Mucosa of gallbladder (tissue), 1 donor: ENCODE results near the gene PCDH9. TPM values are rescaled to one million over a fixed set of nuclear protein-coding genes. Genes with fewer than 3 reads are reported as not detected.
A peak's percentile ranks its signal among the peaks of the same experiment; 100 is the strongest.

Experiments
- DNase-seq: peaks from one replicate; pipeline ENCODE4 v3.0.0-alpha.2; 2020; ENCODE audit warnings: low spot score
- total RNA-seq: library from RNA; stranded (reverse); gene quantifications from one replicate; pipeline ENCODE4 v1.2.1, GENCODE V29; 2021
- donor health status: DM: no; HTN: no; CAD: no.

The PCDH9 gene
- total RNA-seq, 1 donor from 2014 or later, result 9.0 TPM

GRCh38 chr13:66840621-66841020, 389.5 kb downstream of the PCDH9 start:
- no peak for DNase-seq

GRCh38 chr13:66837246-66837645, 392.9 kb downstream of the PCDH9 start:
- DNase-seq, result no peak

GRCh38 chr13:66835040-66835628, 395.0 kb downstream of the PCDH9 start:
- DNase-seq, result peak; percentile 54

GRCh38 chr13:66830940-66831716, 399.0 kb downstream of the PCDH9 start:
- DNase-seq, result no peak

DNA sequence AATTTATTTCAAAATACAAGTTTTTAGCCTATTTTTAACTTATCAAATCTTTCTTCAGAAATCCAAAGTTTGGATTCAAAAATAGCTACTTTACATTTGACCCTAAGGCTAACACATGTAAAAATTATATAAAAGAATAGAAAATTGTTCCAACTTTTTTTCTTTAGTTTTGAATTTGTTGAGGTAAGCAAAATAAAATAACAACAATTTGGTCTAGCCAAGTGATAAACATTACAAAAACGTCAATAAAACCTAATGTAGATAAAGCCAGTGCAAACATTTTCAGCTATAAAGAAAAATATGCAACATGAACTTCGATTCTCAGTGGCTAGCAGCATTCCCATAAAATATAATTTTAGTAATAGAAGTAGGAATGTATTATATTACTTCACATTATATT, 400.3 kb downstream of the PCDH9 start:
- no peak for DNase-seq

DNA sequence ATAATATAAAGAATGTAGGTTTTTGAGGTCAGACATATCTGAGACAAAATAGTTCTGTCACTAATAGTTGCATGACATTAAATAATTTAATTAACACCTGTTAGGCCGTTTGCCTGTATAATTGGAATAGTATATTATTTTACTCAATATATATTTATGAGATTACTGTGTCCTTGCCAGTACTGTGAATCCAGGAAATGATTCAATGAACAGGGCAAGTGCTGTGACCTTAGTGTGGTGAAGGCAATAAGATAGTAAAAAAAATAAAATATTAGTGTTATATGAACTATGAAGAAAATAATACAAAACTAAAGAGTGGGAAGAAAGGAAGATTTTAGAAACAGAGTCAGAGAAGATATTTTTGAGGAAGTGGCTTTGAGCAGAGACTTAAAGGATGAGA, 403.7 kb downstream of the PCDH9 start:
- DNase-seq, result no peak

GRCh38 chr13:66821551-66821950, 408.6 kb downstream of the PCDH9 start:
- DNase-seq, result no peak

DNA sequence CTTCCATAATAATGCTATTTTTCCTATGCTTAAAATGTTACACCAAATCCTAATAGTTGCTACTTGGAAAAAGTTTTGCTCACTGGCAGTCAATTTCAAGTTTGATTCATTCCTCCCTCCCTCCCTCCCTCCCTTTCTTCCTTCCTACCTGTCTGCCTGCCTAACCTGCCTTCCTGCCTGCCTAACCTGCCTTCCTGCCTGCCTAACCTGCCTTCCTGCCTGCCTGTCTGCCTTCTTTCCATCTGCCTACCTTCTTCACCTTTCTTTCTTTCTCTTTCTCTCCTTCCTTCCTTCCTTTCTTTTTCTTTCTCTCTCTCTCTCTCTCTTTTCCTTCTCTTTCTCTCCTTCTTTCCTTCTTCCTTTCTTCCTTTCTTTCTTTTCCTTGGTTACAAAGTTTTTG, 418.7 kb downstream of the PCDH9 start:
- DNase-seq, result no peak

DNA sequence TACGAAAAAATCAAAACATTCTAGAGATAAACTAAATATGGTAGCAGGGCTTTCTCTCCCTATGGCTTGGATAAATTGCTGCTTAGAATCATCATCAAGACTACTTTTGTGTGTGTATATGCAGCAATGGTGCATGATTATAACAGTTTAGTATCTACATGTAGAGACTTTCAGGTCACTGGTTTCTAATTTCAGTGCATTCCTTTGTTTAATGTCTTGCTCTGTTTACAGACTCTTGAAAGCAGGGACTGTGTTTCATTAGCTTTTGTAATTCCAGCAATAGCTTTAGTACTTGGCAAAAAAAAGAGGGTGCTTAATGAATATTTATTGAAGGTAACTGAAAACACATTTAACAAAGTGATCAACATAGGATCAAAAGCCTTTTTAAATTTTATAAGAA, 420.7 kb downstream of the PCDH9 start:
- DNase-seq, result no peak

- DNase-seq, result no peak
Observed at GRCh38 chr13:66807251-66807650, 422.9 kb downstream of the PCDH9 start.

- no peak for DNase-seq
Observed at GRCh38 chr13:66805657-66806056, 424.5 kb downstream of the PCDH9 start.

DNA sequence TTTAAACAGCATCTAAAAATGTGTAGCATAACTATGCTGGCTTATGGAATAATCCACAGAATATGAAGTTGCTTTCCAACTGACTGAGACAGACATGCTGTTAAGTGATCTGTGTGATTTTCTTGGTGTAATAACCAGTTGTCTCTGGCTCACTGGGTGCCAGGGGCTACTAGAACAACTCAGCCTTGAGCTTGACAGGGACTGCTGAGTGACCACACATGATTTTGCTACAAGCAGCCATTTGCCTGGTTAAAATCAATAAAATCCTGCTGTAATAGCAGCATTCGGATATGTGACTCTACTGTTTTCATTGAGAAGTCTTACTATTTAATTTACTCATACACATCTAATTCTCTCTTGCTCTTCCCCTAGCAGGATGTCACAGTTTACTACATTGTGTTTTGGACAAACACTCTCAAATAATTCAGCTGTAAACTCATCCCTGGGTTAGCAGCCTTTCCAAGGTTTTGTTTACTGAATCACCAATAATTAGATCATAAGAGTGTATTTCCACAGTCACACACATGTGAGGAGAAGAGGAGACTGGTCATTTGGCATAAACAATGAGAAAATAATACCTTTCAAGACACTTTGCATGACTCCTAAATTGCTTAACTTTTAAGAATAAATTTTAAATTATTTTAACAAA, 426.2 kb downstream of the PCDH9 start:
- DNase-seq, result no peak

- no peak for DNase-seq
Observed at GRCh38 chr13:66803013-66803807, 426.9 kb downstream of the PCDH9 start.

- DNase-seq, result no peak
Observed at GRCh38 chr13:66795636-66796035, 434.5 kb downstream of the PCDH9 start.

DNA sequence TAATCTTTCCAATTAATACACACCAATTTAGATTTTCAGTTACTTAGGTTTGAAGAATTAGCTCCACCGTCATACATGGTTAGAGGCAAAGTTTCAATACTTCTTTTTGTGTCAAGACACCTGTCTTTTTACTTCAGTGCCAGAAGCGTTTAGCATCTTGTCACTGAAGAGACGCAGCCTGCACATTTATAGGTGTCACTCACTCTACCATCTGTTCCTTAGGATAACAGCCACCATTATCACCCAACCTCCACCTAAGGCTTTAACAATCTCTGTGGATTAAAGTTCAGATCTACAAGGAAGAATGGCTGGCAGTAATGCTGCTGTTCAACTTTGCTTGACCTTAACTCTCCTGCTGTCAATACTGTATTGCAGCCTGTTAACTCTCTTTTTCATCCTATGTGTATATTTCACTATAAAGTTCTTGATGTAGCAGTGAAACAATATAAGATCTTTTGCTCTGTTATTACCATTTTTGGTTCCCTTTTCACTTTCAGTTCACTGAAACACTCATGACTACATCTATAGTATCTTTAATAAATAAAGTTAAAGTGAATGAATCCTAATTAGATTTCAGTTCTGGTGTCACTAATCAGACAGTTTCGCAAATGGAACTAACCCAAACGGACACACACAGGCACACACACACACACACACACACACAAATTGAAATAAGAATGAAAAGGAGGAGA, 435.6 kb downstream of the PCDH9 start:
- no peak for DNase-seq

DNA sequence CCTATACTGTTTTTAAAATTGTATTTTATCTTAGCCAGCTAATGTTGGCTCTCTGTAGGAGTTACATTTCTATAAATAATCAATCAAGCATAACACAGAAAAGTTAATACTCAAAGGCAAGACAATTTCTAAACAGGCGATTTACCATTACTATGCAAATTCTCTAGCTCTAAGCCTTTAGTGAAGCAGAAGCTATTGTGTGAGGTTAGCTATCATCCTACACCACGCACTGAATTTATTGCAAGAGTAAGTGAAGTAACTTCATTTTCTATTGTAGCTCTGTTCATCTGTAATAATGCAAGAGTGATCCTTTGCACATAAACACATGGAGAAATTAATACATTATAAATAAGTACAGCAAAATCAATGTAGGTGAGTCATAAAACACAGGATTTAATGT, 439.3 kb downstream of the PCDH9 start:
- DNase-seq, result no peak

DNA sequence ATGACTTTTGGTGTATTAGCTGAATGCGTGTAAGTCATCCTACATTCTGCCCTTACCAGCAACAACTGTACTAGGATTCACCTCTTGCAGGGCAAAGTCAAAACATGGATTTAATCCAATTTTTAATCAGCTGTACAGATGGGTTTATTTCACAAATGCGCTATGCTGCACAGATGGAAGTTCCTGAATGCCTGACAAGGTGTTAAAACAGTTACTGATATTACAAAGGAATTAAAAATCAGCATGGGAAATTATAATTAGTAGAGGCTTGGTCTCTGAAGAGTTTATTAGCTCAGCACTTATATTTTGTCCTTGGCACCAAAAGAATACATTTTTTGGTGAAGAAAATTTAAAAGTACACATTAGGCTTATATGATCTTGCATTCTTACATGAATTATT, 448.9 kb downstream of the PCDH9 start:
- no peak for DNase-seq

DNA sequence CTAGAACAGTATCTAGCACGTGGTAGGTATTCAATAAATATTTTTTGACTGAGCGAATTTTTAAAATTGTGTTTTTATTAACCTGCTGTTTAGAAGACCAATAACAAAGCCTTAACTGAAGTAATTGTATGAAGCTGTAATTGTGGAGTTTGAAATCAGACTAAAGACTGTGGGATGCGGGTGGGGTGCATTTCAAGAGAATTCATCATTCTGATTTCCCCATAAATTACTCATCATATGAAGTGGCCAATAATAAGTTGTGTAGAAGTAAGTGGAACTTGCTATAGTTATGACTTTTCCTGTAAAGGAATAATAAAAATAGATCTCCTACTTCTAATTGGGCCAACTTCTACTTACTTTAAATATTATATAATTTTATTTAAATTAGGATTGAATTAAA, 449.3 kb downstream of the PCDH9 start:
- no peak for DNase-seq

- no peak for DNase-seq
Observed at GRCh38 chr13:66778461-66778860, 451.7 kb downstream of the PCDH9 start.

DNA sequence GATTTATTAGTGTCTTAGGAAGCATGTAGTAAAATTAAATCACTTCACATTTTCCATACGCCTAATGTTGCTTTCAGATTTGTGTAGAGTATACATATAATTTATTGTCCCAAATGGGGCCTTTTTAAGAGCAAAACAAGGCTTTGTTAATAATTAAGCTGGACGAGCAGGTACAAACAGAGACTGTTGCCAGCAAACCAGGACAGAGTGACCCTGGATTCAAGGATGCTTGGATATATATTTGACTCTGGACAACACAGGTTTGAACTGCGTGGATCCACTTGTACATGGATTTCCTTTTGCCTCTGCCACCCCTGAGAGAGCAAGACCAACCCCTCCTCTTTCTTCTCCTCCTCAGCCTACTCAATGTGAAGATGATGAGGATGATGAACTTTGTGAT, 454.9 kb downstream of the PCDH9 start:
- no peak for DNase-seq

GRCh38 chr13:66774046-66774445, 456.1 kb downstream of the PCDH9 start:
- no peak for DNase-seq

GRCh38 chr13:66765559-66765958, 464.6 kb downstream of the PCDH9 start:
- no peak for DNase-seq
